Cardiac fibroblast (primary cell): Measurements from ENCODE around the gene DNAJC8.
A peak's percentile ranks its signal among the peaks of the same experiment; 100 is the strongest.

Source experiments
- DNase-seq, 2 donors: peaks; one replicate each; pipeline versions ENCODE4 v3.0.0 to v3.0.0-alpha.2; 2010; ENCODE audit warnings: low read depth in 2 of 2
- H3K4me3 ChIP-seq, 2 donors: replicated peaks in 1 of 2; 1 replicate in 1 of 2; 2 replicates in 1 of 2; pipeline ENCODE4 v1.5.1; 2011; ENCODE audit warnings: low read depth in 2 of 2, low read length in 2 of 2, mild to moderate bottlenecking in 2 of 2, moderate library complexity in 1 of 2
- CTCF ChIP-seq: IDR thresholded peaks from one replicate; pipeline ENCODE4 v1.5.1; 2011; ENCODE audit warnings: low read depth, mild to moderate bottlenecking, low read length, inconsistent platforms

The DNAJC8 gene

GRCh38 chr1:28233264-28233606, 406 bp upstream of the DNAJC8 start:
- DNase-seq: no peak
- H3K4me3 ChIP-seq: no peak overlapping the region
- no peak for TF ChIP-seq CTCF

- no peak overlapping the region for H3K4me3 ChIP-seq
- TF ChIP-seq CTCF: no peak
- no peak for DNase-seq
Measured at GRCh38 chr1:28229996-28230395, 2.8 kb downstream of the DNAJC8 start.

GRCh38 chr1:28229089-28229488, 3.7 kb downstream of the DNAJC8 start:
- TF ChIP-seq CTCF: no peak
- no peak for DNase-seq

GRCh38 chr1:28213315-28213714, 19.5 kb downstream of the DNAJC8 start:
- no peak for TF ChIP-seq CTCF
- no peak for DNase-seq
- no peak overlapping the region for H3K4me3 ChIP-seq

More at GRCh38 chr1:28229089-28229488, 3.7 kb downstream of the DNAJC8 start:
- H3K4me3 ChIP-seq: no peak overlapping the region

- no peak overlapping the region for H3K4me3 ChIP-seq
- DNase-seq: no peak
- TF ChIP-seq CTCF: no peak
Measured at GRCh38 chr1:28209700-28210099, 23.1 kb downstream of the DNAJC8 start.

GRCh38 chr1:28208818-28209441, 23.9 kb downstream of the DNAJC8 start:
- no peak overlapping the region for H3K4me3 ChIP-seq
- peak; percentile 88 for TF ChIP-seq CTCF
- DNase-seq: peak; percentile 85

GRCh38 chr1:28205243-28205642, 27.6 kb downstream of the DNAJC8 start:
- no peak overlapping the region for H3K4me3 ChIP-seq
- no peak for TF ChIP-seq CTCF
- no peak for DNase-seq
